ENCODE measurements around the gene ULBP1.
"Not testable (repeated sequence)": the region's sequence is repeated elsewhere in the genome, so short reads cannot be mapped to it uniquely, and the experiment has no call there.

The ULBP1 gene

GRCh38 chr6:149977221-149977620, 13.5 kb downstream of the ULBP1 start:
- no peak for DNase-seq (ENCODE audit: low spot score)

GRCh38 chr6:149978610-149979009, 14.9 kb downstream of the ULBP1 start:
- DNase-seq (ENCODE audit: low spot score) = no peak

- DNase-seq (ENCODE audit: low spot score) = no peak
Measured at GRCh38 chr6:149979293-149979692, 15.6 kb downstream of the ULBP1 start.

GRCh38 chr6:149983145-149983544, 19.4 kb downstream of the ULBP1 start:
- DNase-seq (ENCODE audit: low spot score) = no peak

GRCh38 chr6:149984773-149985172, 21.0 kb downstream of the ULBP1 start:
- no peak for DNase-seq (ENCODE audit: low spot score)

- DNase-seq (ENCODE audit: low spot score) = no peak
Measured at GRCh38 chr6:149985481-149985937, 21.8 kb downstream of the ULBP1 start.

GRCh38 chr6:149987602-149988107, 23.9 kb downstream of the ULBP1 start:
- DNase-seq (ENCODE audit: low spot score) = no peak

- DNase-seq (ENCODE audit: low spot score) = no peak
Measured at GRCh38 chr6:149988550-149989346, 25.0 kb downstream of the ULBP1 start.

- DNase-seq (ENCODE audit: low spot score) = no peak
Measured at GRCh38 chr6:149990212-149990660, 26.5 kb downstream of the ULBP1 start.

- DNase-seq (ENCODE audit: low spot score) = no peak
Measured at GRCh38 chr6:149990661-149991471, 27.1 kb downstream of the ULBP1 start.

- DNase-seq (ENCODE audit: low spot score) = peak; percentile 19
Measured at GRCh38 chr6:149991472-149991795, 27.7 kb downstream of the ULBP1 start.

- DNase-seq (ENCODE audit: low spot score) = no peak
Measured at GRCh38 chr6:149991838-149992237, 28.1 kb downstream of the ULBP1 start.

- no peak for DNase-seq (ENCODE audit: low spot score)
Measured at GRCh38 chr6:149995235-149995750, 31.6 kb downstream of the ULBP1 start.

- no peak for DNase-seq (ENCODE audit: low spot score)
Measured at GRCh38 chr6:149995971-149996370, 32.2 kb downstream of the ULBP1 start.

- no peak for DNase-seq (ENCODE audit: low spot score)
Measured at GRCh38 chr6:149999636-150000035, 35.9 kb downstream of the ULBP1 start.

GRCh38 chr6:150001295-150002008, 37.7 kb downstream of the ULBP1 start:
- no peak for DNase-seq (ENCODE audit: low spot score)

GRCh38 chr6:150002710-150003109, 39.0 kb downstream of the ULBP1 start:
- no peak for DNase-seq (ENCODE audit: low spot score)

- not testable (repeated sequence) for DNase-seq (ENCODE audit: low spot score)
Measured at GRCh38 chr6:150003599-150003998, 39.9 kb downstream of the ULBP1 start.

- DNase-seq (ENCODE audit: low spot score) = no peak
Measured at GRCh38 chr6:150004101-150004782, 40.5 kb downstream of the ULBP1 start.

- DNase-seq (ENCODE audit: low spot score) = peak; percentile 90
Measured at GRCh38 chr6:150004783-150005717, 41.3 kb downstream of the ULBP1 start.
